A549 treated with RU486 at 1 μM for 4 hours (cell line): ENCODE measurements around the gene KRTCAP2. TPM values are rescaled to one million over a fixed set of nuclear protein-coding genes. Genes with fewer than 3 reads are reported as not detected.

Experiments used
- total RNA-seq: library from RNA; stranded (reverse); fragments of 200-300 nt; extraction: Qiagen RNA extraction; gene quantifications from 5 replicates; pipeline ENCODE4 v1.2.3, GENCODE V29; 2022; ENCODE audit warnings: low read depth

Gene KRTCAP2
- total RNA-seq = 193 to 252 TPM (median 242 TPM) in 5 replicates

DNA sequence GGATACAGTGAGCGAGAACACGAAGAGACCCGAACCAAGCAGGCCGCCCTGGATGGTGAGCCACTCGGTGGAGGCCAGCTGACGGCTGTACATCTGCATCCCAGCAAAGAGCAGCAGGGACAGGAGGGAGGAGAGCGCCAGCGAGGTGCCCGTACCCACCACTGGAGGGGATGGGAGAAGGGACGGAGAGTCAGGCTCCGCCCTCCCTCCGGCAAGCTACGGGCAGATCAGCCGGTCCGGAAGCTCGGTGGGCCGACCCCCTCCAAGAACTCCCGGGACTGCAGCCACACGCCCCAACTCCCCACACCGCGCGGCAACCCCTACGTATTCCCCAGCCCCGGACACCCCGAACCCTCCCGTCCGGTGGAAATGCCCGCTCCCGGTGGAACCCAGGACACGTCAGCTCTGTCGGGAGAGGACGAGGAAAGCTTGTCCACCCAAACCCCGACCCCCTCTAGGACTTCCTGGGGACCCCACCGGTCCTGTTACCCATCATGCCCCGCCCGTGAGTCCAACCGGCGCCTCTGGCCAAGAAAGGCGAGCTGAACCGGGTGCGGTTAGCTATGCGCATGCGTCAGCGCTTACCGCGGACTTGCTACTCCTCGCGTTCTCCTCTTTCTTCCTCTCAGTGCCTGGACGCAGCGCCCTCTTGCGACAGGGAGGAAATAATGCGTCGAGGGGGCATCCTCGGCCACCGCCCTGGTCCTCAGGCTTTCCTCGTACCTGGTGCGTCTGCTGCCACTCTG lies at the start of gene KRTCAP2:
KRTCAP2 (minus strand) TSS at position 573 of the 746 bp plus-strand sequence; CDS start at position 493, 80 bp downstream.

DNA sequence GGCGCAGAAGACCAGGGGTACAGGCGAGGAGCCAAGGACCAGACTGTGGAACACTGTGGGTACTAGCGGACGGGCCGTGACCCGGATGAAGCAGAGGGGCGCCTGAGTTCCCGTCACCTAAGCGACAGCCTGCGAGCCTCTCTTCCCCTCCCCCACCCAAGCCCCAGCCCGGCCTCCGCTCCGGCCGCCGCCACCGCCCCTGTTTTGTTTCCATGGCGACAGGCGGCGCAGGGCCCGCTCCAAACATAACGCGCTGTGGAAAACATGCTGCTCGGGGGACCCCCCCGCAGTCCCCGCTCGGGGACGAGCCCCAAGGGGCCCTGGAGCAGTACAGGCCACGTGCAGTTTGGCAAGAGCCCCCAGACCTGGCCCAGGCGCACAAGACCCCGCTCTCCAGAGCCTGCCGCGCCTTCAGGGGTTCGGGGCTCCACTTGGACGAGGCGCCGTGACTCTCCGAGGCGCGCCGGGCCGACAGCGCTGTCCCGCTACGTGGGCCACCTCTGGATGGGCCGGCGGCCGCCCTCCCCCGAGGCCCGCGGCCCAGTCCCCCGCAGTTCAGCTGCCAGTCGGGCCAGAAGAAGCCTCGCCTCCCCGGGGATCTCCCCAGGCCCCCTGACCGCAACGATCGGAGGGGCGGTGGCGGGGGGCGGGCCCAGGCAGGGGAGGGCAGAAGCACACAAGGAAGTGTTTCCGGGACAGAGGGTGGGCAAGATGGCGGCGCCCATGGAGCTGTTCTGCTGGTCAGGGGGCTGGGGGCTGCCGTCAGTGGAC lies 35.6 kb upstream of the KRTCAP2 start, which contains the start of gene MTX1:
MTX1 (plus strand) TSS at position 155 of the 771 bp plus-strand sequence; CDS start at position 265, 110 bp downstream.

GRCh38 chr1:155207806-155208540 lies 34.9 kb upstream of the KRTCAP2 start, which contains the start of gene THBS3:
THBS3 (minus strand) TSS chr1:155207897; CDS start chr1:155207876, 21 bp downstream.

GRCh38 chr1:155173478-155174323 lies 597 bp upstream of the KRTCAP2 start, which contains the start of gene TRIM46:
TRIM46 (plus strand) TSS chr1:155173849; CDS start chr1:155173967, 118 bp downstream.

DNA sequence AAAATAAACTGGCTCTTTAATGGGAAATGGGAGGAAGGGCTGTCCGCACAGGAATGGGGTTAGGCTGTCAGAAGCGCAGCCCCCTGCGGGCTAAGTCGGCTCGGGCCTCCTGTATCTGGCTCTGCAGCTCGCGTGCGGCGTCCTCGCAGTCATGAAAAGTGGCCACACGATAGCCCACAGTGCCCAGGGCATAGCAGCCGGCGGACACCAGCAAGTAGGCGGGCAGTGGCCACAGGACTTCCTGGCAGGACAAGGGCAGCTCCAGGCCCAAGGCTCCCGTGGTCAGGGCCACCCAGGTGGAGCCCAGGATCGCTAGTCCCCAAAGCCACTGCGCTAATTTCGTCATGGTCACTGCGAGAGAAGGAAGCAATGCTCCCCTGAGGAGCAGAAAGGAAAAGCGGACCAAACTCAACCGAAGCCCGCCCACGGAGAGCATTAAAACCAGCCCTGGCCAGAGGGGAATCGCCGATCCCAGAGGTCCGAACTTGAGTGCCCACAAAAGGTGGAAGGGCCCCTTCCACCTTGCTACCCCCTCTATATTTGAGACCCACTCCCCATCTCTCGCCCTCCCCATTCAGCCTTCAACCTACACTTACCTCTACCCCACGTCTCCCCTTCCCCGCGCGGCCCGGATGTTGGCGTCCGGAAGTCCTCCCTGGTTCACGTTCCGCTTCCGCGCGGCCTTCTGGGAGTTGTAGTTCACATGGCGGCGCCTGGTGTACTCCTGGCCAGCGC lies 33.0 kb downstream of the KRTCAP2 start, which contains the start of gene DPM3:
DPM3 (minus strand) TSS at position 637 of the 735 bp plus-strand sequence; CDS start at position 346, 291 bp downstream.

GRCh38 chr1:155135415-155136028 lies 37.6 kb downstream of the KRTCAP2 start, which contains the start of gene SLC50A1:
SLC50A1 (plus strand) TSS chr1:155135852; CDS start chr1:155135912, 60 bp downstream.

GRCh38 chr1:155127105-155127966 lies 45.8 kb downstream of the KRTCAP2 start, which contains the start of gene EFNA1:
EFNA1 (plus strand) TSS chr1:155127876; CDS start chr1:155127978, 102 bp downstream.

Other genes starting within 250 kb of the KRTCAP2 start
- gene PMVK, start 236.6 kb downstream of the KRTCAP2 start, total RNA-seq = 34.6 to 44.3 TPM (median 42.0 TPM) in 5 replicates
- gene PBXIP1, start 217.2 kb downstream of the KRTCAP2 start, total RNA-seq = 11.8 to 16.5 TPM (median 14.4 TPM) in 5 replicates
- 19.5 to 24.1 TPM (median 22.6 TPM) in 5 replicates for gene PYGO2, start 211.5 kb downstream of the KRTCAP2 start, total RNA-seq
- 128 to 150 TPM (median 144 TPM) in 5 replicates for gene SHC1, start 202.6 kb downstream of the KRTCAP2 start, total RNA-seq
- gene CKS1B, start 198.6 kb downstream of the KRTCAP2 start, total RNA-seq = 325 to 385 TPM (median 338 TPM) in 5 replicates
- 33.1 to 53.6 TPM (median 42.5 TPM) in 5 replicates for gene FLAD1, start 190.0 kb downstream of the KRTCAP2 start, total RNA-seq
- not detected in 5 replicates for gene LENEP, start 179.7 kb downstream of the KRTCAP2 start, total RNA-seq
- 18.9 to 28.7 TPM (median 22.3 TPM) in 5 replicates for gene ZBTB7B, start 170.5 kb downstream of the KRTCAP2 start, total RNA-seq
- 0.08 to 0.67 TPM (median 0.45 TPM) in 5 replicates for gene DCST2, start 139.5 kb downstream of the KRTCAP2 start, total RNA-seq
- not detected in 5 replicates for gene DCST1, start 139.5 kb downstream of the KRTCAP2 start, total RNA-seq
- gene ADAM15, start 122.0 kb downstream of the KRTCAP2 start, total RNA-seq = 52.7 to 85.0 TPM (median 72.2 TPM) in 5 replicates
- gene EFNA4, start 109.6 kb downstream of the KRTCAP2 start, total RNA-seq = 7.2 to 9.3 TPM (median 7.9 TPM) in 5 replicates
- gene EFNA3, start 94.5 kb downstream of the KRTCAP2 start, total RNA-seq = 3.0 to 5.4 TPM (median 3.9 TPM) in 5 replicates
- 34.4 to 48.7 TPM (median 37.8 TPM) in 5 replicates for gene EFNA1, start 45.4 kb downstream of the KRTCAP2 start, total RNA-seq
- gene SLC50A1, start 37.5 kb downstream of the KRTCAP2 start, total RNA-seq = 33.6 to 37.6 TPM (median 35.3 TPM) in 5 replicates
- gene DPM3, start 32.8 kb downstream of the KRTCAP2 start, total RNA-seq = 64.1 to 107 TPM (median 94.9 TPM) in 5 replicates
- gene TRIM46, start 545 bp upstream of the KRTCAP2 start, total RNA-seq = 1.1 to 2.2 TPM (median 1.4 TPM) in 5 replicates
- 5.5 to 10.3 TPM (median 7.8 TPM) in 5 replicates for gene THBS3, start 34.6 kb upstream of the KRTCAP2 start, total RNA-seq
- gene MTX1, start 35.4 kb upstream of the KRTCAP2 start, total RNA-seq = 61.2 to 76.7 TPM (median 74.1 TPM) in 5 replicates
- gene ENTREP3, start 82.2 kb upstream of the KRTCAP2 start, total RNA-seq = 27.2 to 41.6 TPM (median 36.2 TPM) in 5 replicates
- gene SCAMP3, start 89.1 kb upstream of the KRTCAP2 start, total RNA-seq = 95.7 to 138 TPM (median 124 TPM) in 5 replicates
- 20.3 to 28.2 TPM (median 22.9 TPM) in 5 replicates for gene CLK2, start 100.2 kb upstream of the KRTCAP2 start, total RNA-seq
- gene HCN3, start 104.2 kb upstream of the KRTCAP2 start, total RNA-seq = 2.6 to 6.2 TPM (median 4.4 TPM) in 5 replicates
- 0.03 TPM in 1 of 5 replicates, not detected in the others for gene PKLR, start 128.1 kb upstream of the KRTCAP2 start, total RNA-seq
- gene FDPS, start 135.6 kb upstream of the KRTCAP2 start, total RNA-seq = 158 to 185 TPM (median 166 TPM) in 5 replicates
- gene RUSC1, start 147.6 kb upstream of the KRTCAP2 start, total RNA-seq = 36.2 to 57.5 TPM (median 48.6 TPM) in 5 replicates